Measurements from ENCODE around the gene MIER1.

The MIER1 gene

DNA sequence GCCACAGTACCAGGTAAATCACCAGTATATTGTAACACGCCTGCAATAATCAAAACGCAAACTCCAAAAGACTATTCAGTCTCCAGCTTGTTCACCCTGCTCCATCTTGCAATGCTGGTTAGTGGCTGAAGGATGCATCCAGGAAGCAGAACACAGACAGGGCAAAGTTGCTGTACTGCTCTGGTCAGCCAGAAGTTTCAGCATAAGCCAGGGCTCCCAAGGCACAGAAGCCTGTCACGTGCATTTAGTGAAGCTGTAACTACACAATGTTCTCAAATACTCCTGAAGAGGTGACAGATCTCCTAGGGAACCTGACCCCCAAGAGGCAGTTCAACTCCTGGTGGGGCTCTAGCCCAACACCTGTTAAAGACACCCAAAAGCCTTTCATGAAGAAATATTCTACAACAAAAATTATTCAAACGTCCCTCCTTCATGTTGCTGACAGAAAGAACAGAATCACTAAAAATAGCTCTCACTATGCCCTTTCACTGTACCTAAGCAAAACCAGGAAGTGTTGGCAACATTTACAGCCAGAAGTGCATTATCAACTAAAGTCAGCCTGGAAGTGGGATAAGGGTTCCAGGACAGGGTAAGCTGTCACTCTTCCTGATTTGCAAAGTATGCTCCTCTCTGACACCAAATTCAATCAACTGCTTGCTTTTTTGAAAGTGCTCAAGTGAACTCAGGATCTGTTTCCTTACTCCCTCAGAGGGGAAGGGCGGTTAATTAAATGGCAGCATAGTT, 77.1 kb downstream of the MIER1 start:
- DNase-seq = no peak

- no peak for DNase-seq
Measured at GRCh38 chr1:67004176-67004575, 79.4 kb downstream of the MIER1 start.

GRCh38 chr1:67005068-67005467, 80.3 kb downstream of the MIER1 start:
- DNase-seq = no peak

GRCh38 chr1:67009792-67010191, 85.0 kb downstream of the MIER1 start:
- no peak for DNase-seq

DNA sequence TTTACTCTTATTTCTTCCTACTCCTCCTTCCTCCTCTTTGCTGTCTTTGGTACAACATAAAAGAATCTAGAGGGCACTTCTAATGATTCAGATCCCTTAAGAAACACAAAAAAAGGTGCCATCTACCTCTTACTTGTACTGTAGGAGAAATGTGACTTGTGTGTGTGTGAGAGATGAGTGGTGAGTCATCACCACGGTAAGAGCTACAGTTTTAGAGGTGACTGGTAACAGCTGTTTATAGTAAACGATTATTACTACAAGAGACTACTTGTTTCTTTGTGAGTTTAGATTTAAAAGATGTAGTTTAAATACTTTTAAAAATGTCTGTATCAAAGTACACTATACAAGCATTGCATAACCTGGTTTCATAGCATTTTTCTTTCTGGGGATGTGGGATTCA, 88.8 kb downstream of the MIER1 start:
- DNase-seq = no peak

- no peak for DNase-seq
Measured at GRCh38 chr1:67018574-67018973, 93.8 kb downstream of the MIER1 start.

- DNase-seq = no peak
Measured at GRCh38 chr1:67019121-67019520, 94.3 kb downstream of the MIER1 start.

GRCh38 chr1:67019600-67020136, 94.9 kb downstream of the MIER1 start:
- DNase-seq = no peak

DNA sequence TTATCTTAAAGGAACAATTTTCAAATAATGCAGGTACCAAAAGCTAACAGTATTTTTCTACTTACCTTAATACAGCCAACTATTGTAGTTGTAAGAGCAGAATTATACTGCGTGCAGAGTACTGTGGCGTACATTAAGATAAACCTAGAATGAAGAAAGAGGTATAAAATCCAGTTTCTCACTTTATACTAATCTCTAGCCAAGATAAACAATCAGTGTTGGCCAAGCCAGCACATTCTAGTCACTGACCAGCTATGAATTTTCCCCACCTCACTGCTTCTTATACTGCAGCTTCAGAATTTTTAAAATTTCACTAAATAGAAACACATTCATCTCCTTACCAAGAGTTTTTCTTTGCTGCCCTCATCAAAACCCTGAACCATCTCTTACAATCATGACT, 95.5 kb downstream of the MIER1 start:
- DNase-seq = no peak

DNA sequence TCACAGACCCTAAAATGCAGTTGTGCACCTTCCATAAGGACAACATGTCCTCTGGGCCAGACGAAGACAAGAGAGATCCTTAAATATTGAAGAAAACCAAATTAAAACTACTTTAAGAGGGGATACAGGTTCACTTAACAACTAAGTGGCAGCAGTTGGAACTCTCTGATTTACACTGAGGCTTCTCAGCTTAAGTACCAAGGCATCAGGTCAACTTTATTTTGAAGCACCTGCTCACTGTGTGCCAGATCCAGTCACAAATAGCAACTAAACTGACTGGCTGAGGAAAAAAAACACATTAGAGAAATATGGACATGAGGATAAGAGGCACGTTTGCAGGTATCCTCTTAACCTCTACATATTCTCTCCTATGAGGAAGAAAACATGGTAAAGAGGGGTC, 96.0 kb downstream of the MIER1 start:
- DNase-seq = no peak

- DNase-seq = no peak
Measured at GRCh38 chr1:67029472-67029871, 104.7 kb downstream of the MIER1 start.

- no peak for DNase-seq
Measured at GRCh38 chr1:67031121-67031858, 106.5 kb downstream of the MIER1 start.

DNA sequence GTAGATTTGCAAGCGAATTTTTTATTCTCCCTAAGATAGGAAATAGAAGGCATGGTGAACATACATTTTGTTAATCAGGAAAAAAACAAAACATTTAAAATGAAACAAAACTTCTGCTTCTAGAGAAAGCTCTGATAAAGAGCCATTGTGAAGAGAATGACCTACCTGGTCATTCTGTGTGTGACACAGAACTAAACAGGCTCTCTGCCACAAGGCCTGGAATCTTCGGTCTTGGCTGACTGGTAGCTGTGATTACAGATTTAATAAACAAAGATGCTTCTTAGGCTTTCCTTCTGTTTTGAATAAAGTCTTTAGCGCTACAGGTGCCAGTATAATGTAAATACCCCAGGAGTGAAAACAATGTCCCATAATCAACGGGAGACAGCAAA, 107.1 kb downstream of the MIER1 start:
- no peak for DNase-seq
